Measurements from ENCODE around the gene NPDC1. TPM values are rescaled to one million over a fixed set of nuclear protein-coding genes. Genes with fewer than 3 reads are reported as not detected.

NPDC1 gene
- total RNA-seq (2014; rRNA removed; shearing (Covaris generic)): 0.60 and 1.6 TPM in 2 replicates

- DNase-seq (ENCODE audit: low read depth): peak; percentile 45
Observed at GRCh38 chr9:137046088-137046787, at the start of gene NPDC1. Gene NPDC1 (minus strand): TSS chr9:137046177. CDS start chr9:137045989, 188 bp downstream.

GRCh38 chr9:137089232-137089947 is 43.4 kb upstream of the NPDC1 start:
- no peak for DNase-seq (ENCODE audit: low read depth)

GRCh38 chr9:137088121-137088520 is 42.1 kb upstream of the NPDC1 start:
- DNase-seq (ENCODE audit: low read depth): no peak

- DNase-seq (ENCODE audit: low read depth): no peak
Observed at GRCh38 chr9:137087409-137087925, 41.5 kb upstream of the NPDC1 start.

- DNase-seq (ENCODE audit: low read depth): peak; percentile 96
Observed at GRCh38 chr9:137086531-137087408, 40.8 kb upstream of the NPDC1 start, which contains the start of gene MAN1B1. Gene MAN1B1 (plus strand): TSS chr9:137086985. CDS start chr9:137087000, 15 bp downstream.

- peak; percentile 82 for DNase-seq (ENCODE audit: low read depth)
Observed at GRCh38 chr9:137085920-137086530, 40.0 kb upstream of the NPDC1 start.

- no peak for DNase-seq (ENCODE audit: low read depth)
Observed at GRCh38 chr9:137084526-137084925, 38.5 kb upstream of the NPDC1 start.

- DNase-seq (ENCODE audit: low read depth): peak; percentile 98
Observed at GRCh38 chr9:137083394-137084004, 37.5 kb upstream of the NPDC1 start.

GRCh38 chr9:137082925-137083290 is 36.9 kb upstream of the NPDC1 start:
- no peak for DNase-seq (ENCODE audit: low read depth)

- no peak for DNase-seq (ENCODE audit: low read depth)
Observed at GRCh38 chr9:137082222-137082924, 36.4 kb upstream of the NPDC1 start.

- DNase-seq (ENCODE audit: low read depth): no peak
Observed at GRCh38 chr9:137080260-137081122, 34.5 kb upstream of the NPDC1 start.

- DNase-seq (ENCODE audit: low read depth): no peak
Observed at GRCh38 chr9:137079401-137079787, 33.4 kb upstream of the NPDC1 start.

GRCh38 chr9:137078701-137079400 is 32.9 kb upstream of the NPDC1 start:
- no peak for DNase-seq (ENCODE audit: low read depth)

GRCh38 chr9:137077758-137078693 is 32.0 kb upstream of the NPDC1 start:
- DNase-seq (ENCODE audit: low read depth): no peak

GRCh38 chr9:137077010-137077747 is 31.2 kb upstream of the NPDC1 start, which contains the start of gene UAP1L1:
Gene UAP1L1 (plus strand): TSS chr9:137077517. CDS start chr9:137077533, 16 bp downstream.
- DNase-seq (ENCODE audit: low read depth): peak; percentile 79

GRCh38 chr9:137076636-137077009 is 30.6 kb upstream of the NPDC1 start:
- no peak for DNase-seq (ENCODE audit: low read depth)

GRCh38 chr9:137075275-137075775 is 29.3 kb upstream of the NPDC1 start:
- DNase-seq (ENCODE audit: low read depth): no peak

Data from RPMI7951 (cell line).